ENCODE results near the gene TBC1D16. TPM values are rescaled to one million over a fixed set of nuclear protein-coding genes. Genes with fewer than 3 reads are reported as not detected.

TBC1D16 gene
- total and polyA plus RNA-seq, 2 donors (not counting 1 experiment from before 2014, with no cell fraction given): 8.3 to 30.4 TPM

GRCh38 chr17:80068301-80069222 lies 32.9 kb upstream of the TBC1D16 start:
- Histone ChIP-seq H3K36me3 (ENCODE audit: control insufficient read depth, insufficient read depth, low read length) (no peaks in the 10 kb centered on the region), H3K27ac (ENCODE audit: insufficient read depth, low read length) (peak overlapping the region; percentile 24), H3K9ac (ENCODE audit: insufficient read depth, low read length) (no peak overlapping the region), H3K79me2 (ENCODE audit: control insufficient read depth, insufficient read depth, low read length) (no peaks in the 10 kb centered on the region), H3K27me3 (ENCODE audit: control insufficient read depth, insufficient read depth, low read length) (no peaks in the 10 kb centered on the region), H2AFZ (ENCODE audit: low read length) (peak overlapping the region; percentile 51), H4K20me1 (ENCODE audit: control insufficient read depth, extremely low read depth, insufficient read depth, low read length) (no peaks in the 10 kb centered on the region), H3K4me1 (ENCODE audit: control insufficient read depth, extremely low read depth, insufficient read depth, low read length) (peaks cover 19% of the 10 kb centered on the region), H3K4me3 (replicated peaks in 1 of 4; ENCODE audit: control extremely low read depth in 1 of 4, insufficient read depth in 1 of 4, low read depth in 3 of 4, low read length in 4 of 4) (no peak overlapping the region), H3K9me3 (ENCODE audit: control insufficient read depth, insufficient read depth, low read depth, low read length) (no peaks in the 10 kb centered on the region), H3K4me2 (ENCODE audit: extremely low read depth, insufficient read depth, low read length) (peak overlapping the region; percentile 61)
- no peak for TF ChIP-seq EZH2 (IDR thresholded peaks at IDR 0.05; ENCODE audit: low read length, missing control alignments)
- TF ChIP-seq CTCF (conservative IDR thresholded peaks at IDR 0.05 in 1 of 2, IDR thresholded peaks at IDR 0.05 in 1 of 2; ENCODE audit: low read depth in 1 of 2, low read length in 2 of 2): no peak
- peak; percentile 78 to 82 for DNase-seq (ENCODE audit: low read depth in 2 of 2)

- DNase-seq (ENCODE audit: low read depth in 2 of 2): no peak
- H3K4me1 ChIP-seq (ENCODE audit: control insufficient read depth, extremely low read depth, insufficient read depth, low read length): peaks cover 19% of the 10 kb centered on the region
Measured at GRCh38 chr17:80067393-80067986, 31.8 kb upstream of the TBC1D16 start.

More at GRCh38 chr17:80067393-80067986, 31.8 kb upstream of the TBC1D16 start:
- Histone ChIP-seq H3K4me2 (ENCODE audit: extremely low read depth, insufficient read depth, low read length) (no peak overlapping the region), H3K79me2 (ENCODE audit: control insufficient read depth, insufficient read depth, low read length) (no peaks in the 10 kb centered on the region), H3K27me3 (ENCODE audit: control insufficient read depth, insufficient read depth, low read length) (no peaks in the 10 kb centered on the region), H3K4me3 (replicated peaks in 1 of 4; ENCODE audit: control extremely low read depth in 1 of 4, insufficient read depth in 1 of 4, low read depth in 3 of 4, low read length in 4 of 4) (no peak overlapping the region), H3K36me3 (ENCODE audit: control insufficient read depth, insufficient read depth, low read length) (no peaks in the 10 kb centered on the region), H4K20me1 (ENCODE audit: control insufficient read depth, extremely low read depth, insufficient read depth, low read length) (no peaks in the 10 kb centered on the region), H3K9me3 (ENCODE audit: control insufficient read depth, insufficient read depth, low read depth, low read length) (no peaks in the 10 kb centered on the region), H3K27ac (ENCODE audit: insufficient read depth, low read length) (no peak overlapping the region), H2AFZ (ENCODE audit: low read length) (no peak overlapping the region), H3K9ac (ENCODE audit: insufficient read depth, low read length) (no peak overlapping the region)
- TF ChIP-seq EZH2 (IDR thresholded peaks at IDR 0.05; ENCODE audit: low read length, missing control alignments) (no peak), CTCF (conservative IDR thresholded peaks at IDR 0.05 in 1 of 2, IDR thresholded peaks at IDR 0.05 in 1 of 2; ENCODE audit: low read depth in 1 of 2, low read length in 2 of 2) (no peak)
